Neural crest cell (in vitro differentiated cells): ENCODE data around the gene CYB561A3. TPM values are rescaled to one million over a fixed set of nuclear protein-coding genes. Genes with fewer than 3 reads are reported as not detected.

Experiments
- DNase-seq: peaks from one replicate; pipeline ENCODE4 v3.0.0; 2021; ENCODE audit warnings: low read depth, mixed read lengths, low spot score
- H3K27ac Mint-ChIP-seq: one replicate; pipeline ENCODE4 v1.8.0; 2021; ENCODE audit warnings: mild to moderate bottlenecking, mixed read lengths; ENCODE audit not compliant: unreplicated experiment
- H3K27me3 Mint-ChIP-seq: 2 replicates; pipeline ENCODE4 v1.8.0; 2021; ENCODE audit warnings: low read depth, mild to moderate bottlenecking, mixed read lengths
- H3K36me3 Mint-ChIP-seq: 2 replicates; pipeline ENCODE4 v1.8.0; 2021; ENCODE audit warnings: low read depth, mild to moderate bottlenecking, mixed read lengths
- H3K4me1 Mint-ChIP-seq: 2 replicates; pipeline ENCODE4 v1.8.0; 2021; ENCODE audit warnings: mixed read lengths
- H3K4me3 Mint-ChIP-seq: one replicate; pipeline ENCODE4 v1.8.0; 2021; ENCODE audit warnings: mild to moderate bottlenecking, mixed read lengths
- H3K9me3 Mint-ChIP-seq: 2 replicates; pipeline ENCODE4 v1.8.0; 2021; ENCODE audit warnings: mixed read lengths
- total RNA-seq: library from RNA; stranded (reverse); gene quantifications from 2 replicates; pipeline ENCODE4 v1.2.1, GENCODE V29; 2021
- TF ChIP-seq, protein P1 (sequence below): fragments of 200-600 bp; sonication (generic); conservative IDR thresholded peaks from 2 replicates; pipeline ENCODE4 v1.5.0; 2021; ENCODE audit warnings: antibody characterized with exemption, mild to moderate bottlenecking

Gene CYB561A3
- total RNA-seq, 1 donor from 2014 or later, result 28.9 TPM

DNA sequence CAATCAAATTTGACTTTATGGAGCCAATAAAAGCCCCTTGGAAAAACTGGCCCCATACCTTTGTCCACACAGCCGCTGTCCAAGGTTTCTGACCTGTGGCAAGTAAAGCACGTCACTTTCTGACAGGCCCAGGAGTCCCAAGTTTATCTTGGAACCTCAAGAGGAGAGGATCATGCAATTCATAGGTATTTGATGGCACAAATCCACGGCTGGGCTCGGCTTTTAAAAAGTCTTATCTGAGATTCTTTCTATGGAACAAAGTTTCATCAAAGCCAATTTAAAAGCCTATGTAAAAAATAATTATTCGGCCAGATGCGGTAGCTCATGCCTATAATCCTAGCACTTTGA is 14.1 kb upstream of the CYB561A3 start:
- no peaks in the 10 kb centered on the region for H3K4me1 Mint-ChIP-seq
- H3K36me3 Mint-ChIP-seq, result peaks cover 40% of the 10 kb centered on the region
- peaks cover 6% of the 10 kb centered on the region for H3K9me3 Mint-ChIP-seq
- TF ChIP-seq, protein P1, sequence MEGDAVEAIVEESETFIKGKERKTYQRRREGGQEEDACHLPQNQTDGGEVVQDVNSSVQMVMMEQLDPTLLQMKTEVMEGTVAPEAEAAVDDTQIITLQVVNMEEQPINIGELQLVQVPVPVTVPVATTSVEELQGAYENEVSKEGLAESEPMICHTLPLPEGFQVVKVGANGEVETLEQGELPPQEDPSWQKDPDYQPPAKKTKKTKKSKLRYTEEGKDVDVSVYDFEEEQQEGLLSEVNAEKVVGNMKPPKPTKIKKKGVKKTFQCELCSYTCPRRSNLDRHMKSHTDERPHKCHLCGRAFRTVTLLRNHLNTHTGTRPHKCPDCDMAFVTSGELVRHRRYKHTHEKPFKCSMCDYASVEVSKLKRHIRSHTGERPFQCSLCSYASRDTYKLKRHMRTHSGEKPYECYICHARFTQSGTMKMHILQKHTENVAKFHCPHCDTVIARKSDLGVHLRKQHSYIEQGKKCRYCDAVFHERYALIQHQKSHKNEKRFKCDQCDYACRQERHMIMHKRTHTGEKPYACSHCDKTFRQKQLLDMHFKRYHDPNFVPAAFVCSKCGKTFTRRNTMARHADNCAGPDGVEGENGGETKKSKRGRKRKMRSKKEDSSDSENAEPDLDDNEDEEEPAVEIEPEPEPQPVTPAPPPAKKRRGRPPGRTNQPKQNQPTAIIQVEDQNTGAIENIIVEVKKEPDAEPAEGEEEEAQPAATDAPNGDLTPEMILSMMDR, result no peak
- no peak overlapping the region for H3K4me3 Mint-ChIP-seq
- H3K27ac Mint-ChIP-seq, result no peak overlapping the region
- H3K27me3 Mint-ChIP-seq, result no peaks in the 10 kb centered on the region
- no peak for DNase-seq

DNA sequence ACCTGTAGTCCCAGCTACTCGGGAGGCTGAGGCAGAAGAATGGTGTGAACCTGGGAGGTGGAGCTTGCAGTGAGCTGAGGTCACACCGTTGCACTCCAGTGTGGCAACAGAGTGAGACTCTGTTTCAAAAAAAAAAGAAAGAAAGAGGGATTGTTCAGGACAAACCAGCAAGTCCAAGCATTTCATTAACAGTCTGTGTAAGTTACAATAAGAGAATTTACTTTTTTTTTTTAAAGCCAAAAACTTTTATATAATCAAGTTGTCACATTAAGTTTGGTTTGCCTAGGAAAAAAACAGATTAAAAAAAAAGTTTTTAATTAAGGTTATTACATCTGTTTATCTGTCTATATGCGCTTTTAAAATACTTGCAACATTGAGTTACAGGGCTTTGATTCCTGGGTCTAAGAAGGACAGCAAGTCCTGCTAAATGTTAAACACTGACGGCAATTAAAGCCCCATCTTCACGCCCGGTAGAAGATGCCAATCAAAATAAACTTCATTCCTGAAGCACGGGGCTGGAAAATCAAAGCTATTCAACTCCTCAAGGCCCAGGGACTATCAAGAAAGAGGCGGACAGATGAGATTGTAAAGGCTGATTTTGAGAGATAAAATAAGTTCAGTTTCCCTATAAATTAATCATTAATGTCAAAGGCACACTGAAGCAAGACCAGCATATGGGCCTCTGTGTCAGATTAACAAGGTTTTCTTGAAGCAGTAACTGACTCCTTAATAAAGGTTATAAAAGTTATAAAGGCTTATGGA is 11.2 kb upstream of the CYB561A3 start:
- Mint-ChIP-seq H3K27ac (no peak overlapping the region), H3K4me3 (peak overlapping the region; percentile 34), H3K36me3 (peaks cover 65% of the 10 kb centered on the region), H3K27me3 (no peaks in the 10 kb centered on the region), H3K4me1 (no peaks in the 10 kb centered on the region), H3K9me3 (peaks cover 9% of the 10 kb centered on the region)
- no peak for DNase-seq
- TF ChIP-seq, protein P1, result no peak

DNA sequence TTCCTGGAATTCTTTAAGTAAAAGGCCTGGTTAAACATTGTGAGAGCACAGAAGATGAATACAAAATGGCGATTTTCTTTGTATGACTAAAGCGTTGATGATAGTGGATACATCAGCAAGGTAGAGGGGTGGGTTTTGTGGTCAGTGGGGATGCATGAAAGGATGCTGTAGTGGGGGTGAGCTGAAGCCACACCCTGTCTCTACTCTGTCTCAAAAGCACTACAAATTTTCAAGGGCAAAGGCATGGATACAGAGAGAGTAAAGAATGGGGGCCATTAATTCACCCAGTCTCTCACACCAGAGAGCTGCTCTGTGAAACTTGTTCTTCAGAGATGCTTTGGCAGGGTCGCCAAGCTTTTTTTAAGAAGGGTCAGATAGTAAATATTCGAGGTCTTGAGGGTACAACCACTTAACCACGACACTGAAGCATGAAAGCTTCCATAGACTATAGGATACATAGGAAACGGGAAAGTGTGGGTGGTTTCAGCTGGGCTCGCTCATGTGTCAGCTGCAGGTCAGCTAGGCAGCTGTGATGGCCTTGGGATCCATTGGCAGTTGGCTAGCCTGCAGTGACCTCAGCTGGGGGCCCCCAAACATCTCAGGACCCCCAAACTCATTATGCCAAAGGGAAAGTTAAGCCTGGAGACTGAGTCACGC is 8.8 kb upstream of the CYB561A3 start:
- DNase-seq, result no peak
- H3K4me1 Mint-ChIP-seq, result no peaks in the 10 kb centered on the region
- H3K36me3 Mint-ChIP-seq, result peaks cover 53% of the 10 kb centered on the region
- H3K27me3 Mint-ChIP-seq, result no peaks in the 10 kb centered on the region
- H3K9me3 Mint-ChIP-seq, result peaks cover 9% of the 10 kb centered on the region
- H3K27ac Mint-ChIP-seq, result no peak overlapping the region
- H3K4me3 Mint-ChIP-seq, result peak overlapping the region; percentile 2
- TF ChIP-seq, protein P1, result no peak

DNA sequence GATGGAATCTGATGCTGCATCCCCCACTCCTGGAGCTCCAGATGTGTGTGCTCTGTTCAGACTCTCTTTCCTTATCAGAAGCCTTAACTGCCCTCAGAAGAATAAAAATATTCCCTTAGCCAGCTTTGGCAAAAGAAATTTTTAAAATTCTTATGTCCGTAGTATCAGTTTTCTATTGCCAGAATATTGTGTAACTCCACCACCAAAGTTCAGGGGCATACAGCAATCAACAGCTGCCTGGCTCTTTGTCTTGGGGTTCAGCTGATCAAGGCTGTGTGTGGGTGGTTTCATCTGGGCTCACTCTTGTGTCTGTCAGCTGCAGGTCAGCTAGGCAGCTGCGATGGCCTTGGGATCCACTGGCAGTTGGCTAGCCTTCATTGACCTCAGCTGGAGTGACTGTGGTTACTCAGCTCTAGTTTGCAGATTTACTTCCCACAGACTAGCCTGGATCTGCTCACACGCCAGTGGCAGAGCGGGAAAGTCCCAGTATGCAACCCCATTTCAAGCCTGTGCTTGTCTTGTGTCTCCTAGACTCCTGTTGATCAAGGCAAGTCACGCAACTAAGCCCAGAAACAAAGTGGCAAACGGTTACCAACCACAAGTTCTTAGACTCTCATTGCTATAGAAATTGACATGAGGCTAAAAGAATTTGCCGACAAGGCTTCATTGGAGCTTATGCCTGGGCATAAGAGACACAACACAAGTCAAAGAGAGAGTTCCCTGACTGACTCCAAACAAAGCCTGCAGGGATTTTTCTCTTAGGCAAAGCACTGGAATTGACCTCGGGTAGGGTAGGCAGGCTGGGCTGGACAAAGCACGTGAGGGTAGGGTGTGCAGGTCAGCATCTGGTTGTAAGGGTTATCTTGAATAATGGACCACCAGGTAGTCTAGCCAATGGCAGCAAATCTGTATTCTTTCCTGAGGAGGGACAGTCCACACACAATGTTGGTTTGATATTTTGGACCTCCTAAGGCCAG is 8.0 kb upstream of the CYB561A3 start:
- Mint-ChIP-seq H3K4me1 (no peaks in the 10 kb centered on the region), H3K27me3 (no peaks in the 10 kb centered on the region), H3K4me3 (peak overlapping the region; percentile 14), H3K9me3 (peaks cover 9% of the 10 kb centered on the region), H3K27ac (no peak overlapping the region), H3K36me3 (peaks cover 49% of the 10 kb centered on the region)
- TF ChIP-seq, protein P1, result no peak
- DNase-seq, result no peak

DNA sequence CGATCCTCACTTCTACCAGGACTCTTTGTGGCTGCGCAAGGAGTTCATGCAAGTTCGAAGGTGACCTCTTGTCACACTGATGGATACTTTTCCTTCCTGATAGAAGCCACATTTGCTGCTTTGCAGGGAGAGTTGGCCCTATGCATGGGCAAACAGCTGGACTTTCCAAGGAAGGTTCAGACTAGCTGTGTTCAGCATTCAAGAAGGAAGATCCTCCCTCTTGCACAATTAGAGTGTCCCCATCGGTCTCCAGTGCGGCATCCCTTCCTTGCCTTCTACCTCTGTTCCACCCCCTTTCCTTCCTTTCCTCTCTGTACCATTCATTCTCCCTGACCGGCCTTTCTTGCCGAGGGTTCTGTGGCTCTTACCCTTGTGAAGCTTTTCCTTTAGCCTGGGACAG is 7.0 kb upstream of the CYB561A3 start:
- DNase-seq, result no peak
- Mint-ChIP-seq H3K27ac (no peak overlapping the region), H3K9me3 (peaks cover 9% of the 10 kb centered on the region), H3K4me1 (peaks cover 3% of the 10 kb centered on the region), H3K36me3 (peaks cover 49% of the 10 kb centered on the region), H3K27me3 (no peaks in the 10 kb centered on the region), H3K4me3 (peak overlapping the region; percentile 39)
- TF ChIP-seq, protein P1, result no peak
